SU-DHL-6 (cell line): Measurements from ENCODE around the gene BCAS3.

Experiments used
- EZH2phosphoT487 ChIP-seq: fragments of 200-600 bp; sonication (generic), shearing (Covaris generic); conservative IDR thresholded peaks from 2 replicates; pipeline ENCODE4 v1.6.1; 2018; ENCODE audit warnings: mild to moderate bottlenecking, antibody characterized with exemption, low read length, moderate library complexity, mixed read lengths
- TF ChIP-seq, protein P1 (sequence below): fragments of 200-600 bp; sonication (generic); IDR thresholded peaks from one replicate; pipeline ENCODE4 v1.5.1; 2017; ENCODE audit warnings: antibody characterized with exemption, mild to moderate bottlenecking, low read length, moderate library complexity; ENCODE audit not compliant: insufficient read depth, poor library complexity, severe bottlenecking

DNA sequence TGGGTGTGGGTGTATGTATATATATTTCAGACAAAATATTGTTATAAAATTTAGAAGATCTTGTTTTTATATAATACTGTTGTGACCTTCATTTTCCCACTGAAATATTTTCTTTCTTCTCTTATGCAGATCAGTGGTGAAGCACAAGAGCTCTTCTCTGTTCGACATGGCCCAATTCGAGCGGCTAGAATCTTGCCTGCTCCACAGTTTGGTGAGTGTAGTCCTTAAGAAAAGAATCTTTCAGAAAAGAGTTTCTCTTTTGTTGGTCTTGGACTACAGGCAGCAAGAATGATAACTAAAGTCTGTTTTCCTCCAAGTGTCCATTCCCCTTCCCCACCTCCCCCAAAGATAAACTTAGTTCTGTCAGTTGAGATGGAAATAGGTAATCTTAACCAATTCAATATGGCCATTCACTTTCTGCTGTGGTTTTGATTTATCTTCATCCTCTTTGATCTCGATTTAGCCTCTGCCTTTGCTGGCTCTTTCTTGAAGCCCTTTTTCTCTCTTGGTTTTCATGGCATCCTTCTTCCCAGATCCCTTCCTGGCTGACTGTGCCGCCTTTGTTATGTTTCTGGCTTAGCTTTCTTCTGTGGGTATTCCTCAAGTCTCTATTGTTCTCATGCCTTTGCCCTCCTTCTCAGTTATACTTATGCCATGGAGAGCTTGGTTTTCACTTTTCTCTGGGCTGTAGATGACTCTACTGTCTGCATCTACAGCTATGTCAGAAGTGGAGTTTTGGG, 69.6 kb downstream of the BCAS3 start:
- TF ChIP-seq, protein P1, sequence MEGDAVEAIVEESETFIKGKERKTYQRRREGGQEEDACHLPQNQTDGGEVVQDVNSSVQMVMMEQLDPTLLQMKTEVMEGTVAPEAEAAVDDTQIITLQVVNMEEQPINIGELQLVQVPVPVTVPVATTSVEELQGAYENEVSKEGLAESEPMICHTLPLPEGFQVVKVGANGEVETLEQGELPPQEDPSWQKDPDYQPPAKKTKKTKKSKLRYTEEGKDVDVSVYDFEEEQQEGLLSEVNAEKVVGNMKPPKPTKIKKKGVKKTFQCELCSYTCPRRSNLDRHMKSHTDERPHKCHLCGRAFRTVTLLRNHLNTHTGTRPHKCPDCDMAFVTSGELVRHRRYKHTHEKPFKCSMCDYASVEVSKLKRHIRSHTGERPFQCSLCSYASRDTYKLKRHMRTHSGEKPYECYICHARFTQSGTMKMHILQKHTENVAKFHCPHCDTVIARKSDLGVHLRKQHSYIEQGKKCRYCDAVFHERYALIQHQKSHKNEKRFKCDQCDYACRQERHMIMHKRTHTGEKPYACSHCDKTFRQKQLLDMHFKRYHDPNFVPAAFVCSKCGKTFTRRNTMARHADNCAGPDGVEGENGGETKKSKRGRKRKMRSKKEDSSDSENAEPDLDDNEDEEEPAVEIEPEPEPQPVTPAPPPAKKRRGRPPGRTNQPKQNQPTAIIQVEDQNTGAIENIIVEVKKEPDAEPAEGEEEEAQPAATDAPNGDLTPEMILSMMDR: no peak
- TF ChIP-seq EZH2phosphoT487: no peak
